Raji (cell line): ENCODE results near the gene SLC12A9.

ENCODE experiments used
- POLR2A ChIP-seq: IDR thresholded peaks from 2 replicates; pipeline ENCODE4 v1.6.1; 2011; ENCODE audit warnings: low read depth, low read length, control low read depth; ENCODE audit not compliant: insufficient read depth

Gene SLC12A9

DNA sequence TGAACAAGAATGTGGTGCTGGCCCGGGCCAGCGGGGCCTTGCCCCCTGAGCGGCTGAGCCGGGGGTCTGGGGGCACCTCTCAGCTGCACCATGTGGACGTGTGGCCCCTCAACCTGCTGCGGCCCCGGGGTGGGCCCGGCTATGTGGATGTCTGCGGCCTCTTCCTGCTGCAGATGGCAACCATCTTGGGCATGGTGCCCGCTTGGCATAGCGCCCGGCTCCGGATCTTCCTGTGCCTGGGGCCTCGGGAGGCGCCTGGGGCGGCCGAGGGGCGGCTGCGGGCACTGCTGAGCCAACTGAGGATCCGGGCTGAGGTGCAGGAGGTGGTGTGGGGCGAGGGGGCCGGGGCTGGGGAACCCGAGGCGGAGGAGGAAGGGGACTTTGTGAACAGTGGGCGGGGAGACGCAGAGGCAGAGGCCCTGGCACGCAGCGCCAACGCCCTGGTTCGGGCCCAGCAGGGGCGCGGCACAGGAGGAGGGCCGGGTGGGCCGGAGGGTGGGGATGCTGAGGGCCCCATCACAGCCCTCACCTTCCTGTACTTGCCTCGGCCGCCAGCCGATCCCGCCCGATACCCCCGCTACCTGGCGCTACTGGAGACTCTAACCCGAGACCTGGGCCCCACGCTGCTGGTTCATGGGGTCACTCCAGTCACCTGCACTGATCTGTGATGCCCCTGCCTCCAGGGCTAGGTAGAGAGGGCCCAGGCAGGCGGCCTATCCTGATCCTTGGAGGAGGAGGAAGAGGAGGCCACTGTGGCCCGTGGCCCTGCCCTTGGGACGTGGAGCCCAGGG is 13.6 kb downstream of the SLC12A9 start:
- TF ChIP-seq POLR2A: no peak

DNA sequence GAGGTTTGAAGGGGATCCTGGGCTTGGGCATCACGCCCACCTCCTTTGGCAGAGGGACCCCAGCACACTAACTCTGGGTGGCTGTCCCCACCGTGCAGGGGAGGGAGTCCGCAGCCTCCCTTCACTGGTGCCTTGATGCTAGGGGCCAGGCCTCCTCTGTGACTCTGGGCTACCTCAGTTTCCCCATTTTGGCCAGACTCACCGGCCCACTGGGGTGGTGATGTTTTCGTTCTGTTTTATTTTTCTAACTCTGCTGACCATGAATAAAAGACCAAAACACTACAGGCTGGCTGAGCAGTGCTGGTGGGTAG is 14.2 kb downstream of the SLC12A9 start:
- no peak for TF ChIP-seq POLR2A

DNA sequence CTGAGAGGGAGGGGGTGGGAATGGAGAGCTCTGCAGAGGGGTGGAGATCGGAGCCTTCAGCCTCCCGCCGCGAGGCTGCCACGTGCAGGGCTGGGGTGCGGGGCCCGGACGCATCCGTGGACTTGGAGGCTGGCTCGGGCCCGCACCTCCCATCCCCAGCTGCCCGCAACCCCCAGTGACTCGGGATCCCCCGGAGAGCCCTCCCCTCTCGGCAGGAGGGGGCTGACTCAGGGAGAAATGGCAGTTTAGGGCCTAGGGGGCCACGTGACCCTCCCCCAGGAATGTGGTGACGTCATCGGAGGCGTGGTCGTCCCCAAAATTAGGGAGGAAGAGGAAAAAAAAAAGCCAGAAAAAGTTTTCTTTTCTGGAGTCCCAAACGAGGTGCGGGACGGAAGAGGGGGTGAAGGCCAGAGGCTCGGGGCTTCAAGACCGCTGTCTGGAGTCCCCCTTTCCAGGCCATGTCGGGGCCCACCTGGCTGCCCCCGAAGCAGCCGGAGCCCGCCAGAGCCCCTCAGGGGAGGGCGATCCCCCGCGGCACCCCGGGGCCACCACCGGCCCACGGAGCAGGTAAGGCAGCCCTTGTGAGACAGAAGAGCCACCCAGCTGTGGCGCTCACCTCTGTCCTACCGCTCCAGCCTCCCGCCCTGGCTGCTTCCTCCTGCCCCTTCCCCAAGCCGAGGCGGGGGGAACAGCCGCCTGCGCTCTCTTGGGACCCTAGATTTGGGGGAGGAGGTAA is 14.7 kb downstream of the SLC12A9 start, which contains the start of gene TRIP6:
TSS of gene TRIP6 (plus strand) at position 348 of the 736 bp plus-strand sequence. CDS start at position 459, 111 bp downstream.
- no peak for TF ChIP-seq POLR2A

DNA sequence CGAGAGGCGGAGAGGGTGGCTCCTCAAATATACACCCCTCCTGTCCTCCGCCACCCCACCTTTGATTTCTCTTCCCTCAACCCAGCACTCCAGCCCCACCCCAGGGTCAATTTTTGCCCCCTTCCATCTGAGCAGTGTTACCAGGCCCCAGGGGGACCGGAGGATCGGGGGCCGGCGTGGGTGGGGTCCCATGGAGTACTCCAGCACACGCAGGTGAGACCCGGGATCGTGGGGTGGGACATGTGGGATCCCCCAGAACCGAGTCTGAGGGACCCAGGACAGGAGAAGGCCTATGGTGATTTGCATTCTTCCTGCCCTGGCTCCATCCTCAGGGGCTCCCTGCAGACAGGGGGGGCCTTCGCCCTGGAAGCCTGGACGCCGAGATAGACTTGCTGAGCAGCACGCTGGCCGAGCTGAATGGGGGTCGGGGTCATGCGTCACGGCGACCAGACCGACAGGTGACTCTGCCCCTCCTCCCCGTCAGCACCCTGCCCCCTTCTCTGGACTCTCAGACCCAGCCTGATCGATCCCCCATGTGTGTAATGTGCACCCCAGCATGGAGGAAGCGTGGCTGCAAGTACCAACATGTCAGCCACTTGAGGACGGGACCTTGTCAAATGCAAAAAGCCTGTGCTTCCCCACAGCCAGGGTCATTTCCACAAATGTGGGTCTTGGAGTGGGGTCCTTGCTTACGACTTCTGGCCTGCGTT is 15.4 kb downstream of the SLC12A9 start:
- no peak for TF ChIP-seq POLR2A

DNA sequence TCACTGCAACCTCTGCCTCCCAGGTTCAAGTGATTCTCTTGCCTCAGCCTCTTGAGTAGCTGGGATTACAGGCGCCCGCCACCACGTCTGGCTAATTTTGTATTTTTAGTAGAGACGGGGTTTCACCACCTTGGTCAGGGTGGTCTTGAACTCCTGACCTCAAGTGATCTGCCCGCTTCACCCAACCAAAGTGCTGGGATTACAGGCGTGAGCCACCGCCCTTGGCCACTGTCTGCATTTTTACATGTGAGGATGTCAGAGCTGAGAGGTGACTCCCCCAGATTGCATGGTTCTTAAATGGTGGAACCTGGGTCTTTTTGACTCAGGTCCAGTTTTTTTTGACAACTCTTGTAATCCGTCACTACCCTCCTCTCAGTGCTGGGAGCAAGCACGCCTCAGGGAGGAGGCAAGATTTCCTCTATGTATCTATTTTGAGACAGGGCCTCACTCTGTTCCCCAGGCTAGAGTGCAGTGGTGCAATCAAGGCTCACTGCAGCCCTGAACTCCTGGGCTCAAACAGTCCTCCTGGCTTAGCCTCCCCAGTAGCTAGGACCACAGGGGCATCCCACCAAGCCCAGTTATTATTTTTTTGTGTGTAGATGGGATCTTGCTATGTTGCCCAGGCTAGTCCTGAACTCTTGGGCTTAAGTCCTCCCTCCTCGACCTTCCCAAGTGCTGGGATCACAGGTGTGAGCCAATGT is 21.2 kb downstream of the SLC12A9 start:
- TF ChIP-seq POLR2A: no peak

DNA sequence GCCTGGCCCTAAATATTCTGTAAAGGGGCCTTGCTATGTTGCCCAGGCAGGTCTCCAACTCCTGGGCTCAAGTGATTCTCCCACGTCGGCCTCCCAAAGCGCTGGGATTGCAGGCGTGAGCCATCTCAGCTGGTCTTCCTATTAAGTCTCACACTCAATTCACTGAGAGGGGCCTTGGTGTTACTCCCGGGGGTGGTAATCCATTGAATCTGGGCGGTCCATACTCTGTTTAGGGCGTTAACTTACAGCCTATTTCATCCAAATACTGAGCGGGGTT is 21.7 kb downstream of the SLC12A9 start:
- TF ChIP-seq POLR2A: no peak

DNA sequence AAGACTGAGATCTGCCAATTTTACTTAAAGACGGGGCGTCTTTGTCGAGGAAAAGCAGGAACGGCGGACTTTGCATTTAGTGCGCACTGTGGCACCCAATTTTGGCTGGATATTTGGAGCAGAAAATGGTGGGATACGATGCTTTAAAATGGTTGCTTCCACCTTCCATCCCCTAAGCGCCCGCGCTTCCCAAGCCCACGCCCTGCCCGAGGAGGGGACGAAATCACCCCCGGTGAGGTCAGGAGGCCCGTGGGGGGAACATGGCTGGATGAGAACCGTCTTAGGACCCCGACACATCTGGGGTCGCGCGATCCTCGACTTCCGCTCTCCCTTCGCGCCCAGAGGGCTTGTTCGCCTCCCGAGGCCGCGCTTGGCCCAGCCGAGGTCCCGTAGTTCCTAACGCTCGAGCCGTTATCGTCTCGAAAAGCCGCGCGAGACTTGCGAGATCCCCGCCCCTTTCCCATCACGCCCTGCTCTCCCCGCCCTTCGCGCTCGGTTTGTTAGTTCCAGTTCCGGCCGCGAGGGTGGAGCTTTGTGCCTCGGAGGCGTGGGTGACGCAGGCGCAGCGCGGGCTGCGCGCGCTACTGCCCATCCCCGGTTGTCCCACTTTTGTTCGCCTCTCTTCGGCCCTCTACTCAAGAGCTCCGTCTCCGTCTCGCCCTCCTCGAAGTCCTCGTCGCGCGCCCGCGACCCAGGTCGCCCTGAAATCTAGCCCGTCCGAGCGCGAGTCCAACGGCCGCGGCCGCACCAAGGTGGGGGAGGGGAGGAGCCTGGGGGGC is 22.3 kb downstream of the SLC12A9 start, which contains the start of gene SRRT:
TSS of gene SRRT (plus strand) at position 527 of the 779 bp plus-strand sequence. CDS start 488 bp downstream, outside the sequence.
- TF ChIP-seq POLR2A: peak; percentile 92

DNA sequence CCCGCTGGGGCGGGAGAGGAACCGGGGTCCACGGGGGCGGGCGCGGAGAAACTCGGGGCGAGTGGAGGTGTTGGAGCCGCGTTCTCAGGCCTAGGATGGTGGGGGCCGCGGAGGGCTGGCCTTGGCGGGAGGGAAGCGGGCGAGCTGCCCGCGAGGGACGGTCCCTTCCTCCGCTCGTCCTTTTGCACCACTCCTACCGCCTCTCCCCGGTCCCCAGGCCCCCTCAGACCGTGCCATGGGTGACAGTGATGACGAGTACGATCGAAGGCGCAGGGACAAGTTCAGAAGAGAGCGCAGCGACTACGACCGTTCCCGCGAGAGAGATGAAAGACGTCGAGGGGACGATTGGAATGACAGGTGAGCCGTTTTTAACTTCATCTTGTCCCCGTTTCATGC is 22.8 kb downstream of the SLC12A9 start:
- TF ChIP-seq POLR2A: no peak

DNA sequence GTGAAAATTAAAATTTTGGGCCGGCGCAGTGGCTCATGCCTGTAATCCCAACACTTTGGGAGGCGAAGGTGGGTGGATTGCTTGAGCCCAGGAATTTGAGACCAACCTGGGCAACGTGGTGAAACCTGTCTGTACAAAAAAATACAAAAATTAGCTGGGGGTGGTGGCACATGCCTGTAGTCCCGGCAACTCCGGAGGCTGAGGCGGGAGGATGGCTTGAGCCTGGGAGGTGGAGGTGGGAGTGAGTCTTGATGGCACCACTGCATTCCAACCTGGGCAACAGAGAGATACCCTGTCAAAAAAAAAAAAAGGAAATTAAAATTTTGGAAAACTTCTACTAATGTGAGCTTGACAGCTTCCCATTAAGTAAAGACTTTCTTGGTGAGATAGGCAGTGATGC is 25.5 kb downstream of the SLC12A9 start:
- no peak for TF ChIP-seq POLR2A

DNA sequence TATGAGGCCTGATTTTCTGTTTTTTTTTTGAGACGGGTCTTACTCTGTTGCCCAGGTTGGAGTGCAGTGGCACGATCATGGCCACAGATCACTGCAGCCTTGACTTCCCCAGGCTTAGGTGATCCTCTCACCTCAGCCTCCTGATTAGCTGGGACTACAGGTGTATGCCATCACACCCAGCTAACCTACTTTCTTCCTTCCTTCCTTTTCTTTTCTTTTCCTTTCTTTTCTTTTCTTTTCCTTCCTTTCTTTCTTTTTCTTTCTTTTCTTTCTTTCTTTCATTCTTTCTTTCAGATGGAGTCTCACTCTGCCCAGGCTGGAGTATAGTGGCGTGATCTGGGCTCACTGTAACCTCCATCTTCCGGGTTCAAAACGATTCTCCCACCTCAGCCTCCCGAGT is 26.2 kb downstream of the SLC12A9 start:
- no peak for TF ChIP-seq POLR2A

DNA sequence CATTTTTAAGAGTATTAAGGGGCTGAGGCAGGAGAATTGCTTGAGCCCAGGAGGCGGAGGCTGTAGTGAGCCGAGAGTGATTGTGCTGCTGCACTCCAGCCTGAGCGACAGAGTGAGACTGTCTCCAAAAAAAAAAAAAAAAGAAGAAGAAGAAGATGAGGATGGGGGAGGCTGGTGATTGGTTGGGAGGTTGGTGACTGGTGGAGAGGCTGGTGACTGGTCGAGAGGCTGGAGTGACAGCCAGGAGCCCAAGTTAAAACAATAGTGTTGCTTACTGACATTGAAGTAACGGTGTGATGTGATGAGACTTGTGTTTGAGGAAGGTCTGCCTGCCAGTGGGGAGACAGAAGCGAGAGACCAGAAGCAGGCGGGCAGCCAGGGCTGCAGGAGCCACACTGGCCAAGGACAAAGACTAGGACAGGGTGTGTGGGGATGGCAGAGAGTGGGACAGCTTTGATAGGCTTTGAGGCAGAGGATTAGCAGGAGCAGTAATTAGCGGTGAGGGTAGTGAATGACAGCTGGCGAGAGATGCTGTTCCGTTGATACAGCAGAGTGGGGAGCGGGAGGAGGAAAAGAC is 27.3 kb downstream of the SLC12A9 start:
- no peak for TF ChIP-seq POLR2A

DNA sequence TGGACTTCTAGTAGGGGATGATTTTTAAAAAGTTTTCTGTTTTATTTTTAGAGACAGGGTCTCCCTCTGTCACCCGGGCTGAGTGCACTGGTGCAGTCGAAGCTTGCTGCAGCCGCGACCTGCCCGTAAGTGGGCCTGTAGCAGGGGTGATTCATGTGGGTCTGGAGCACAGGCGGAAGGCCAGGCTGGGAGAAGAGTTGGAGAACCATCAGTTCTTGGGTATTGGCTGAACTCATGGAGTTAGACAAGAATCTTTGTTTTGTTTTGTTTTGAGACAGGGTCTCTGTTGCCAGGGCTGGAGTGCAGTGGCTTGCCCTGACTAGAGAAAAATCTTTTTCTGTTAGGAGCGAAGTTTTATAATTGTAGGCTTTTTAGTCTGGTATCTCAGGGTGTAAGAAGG is 28.1 kb downstream of the SLC12A9 start:
- TF ChIP-seq POLR2A: no peak

DNA sequence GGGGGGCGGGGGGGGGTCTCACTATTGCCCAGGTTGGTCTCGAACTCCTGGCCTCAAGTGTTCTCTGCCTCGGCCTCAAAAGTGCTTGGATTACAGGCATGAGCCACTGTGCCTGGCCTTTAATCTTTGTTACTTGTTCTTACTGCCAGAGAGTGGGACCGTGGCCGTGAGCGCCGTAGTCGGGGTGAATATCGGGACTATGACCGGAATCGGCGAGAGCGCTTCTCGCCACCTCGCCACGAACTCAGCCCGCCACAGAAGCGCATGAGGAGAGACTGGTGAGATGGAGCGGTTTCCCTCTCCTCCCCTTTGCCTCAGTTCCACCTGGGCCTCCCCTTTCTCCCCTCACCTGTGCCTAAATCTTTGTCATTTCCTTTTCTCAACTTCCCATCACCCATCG is 28.6 kb downstream of the SLC12A9 start:
- TF ChIP-seq POLR2A: no peak

DNA sequence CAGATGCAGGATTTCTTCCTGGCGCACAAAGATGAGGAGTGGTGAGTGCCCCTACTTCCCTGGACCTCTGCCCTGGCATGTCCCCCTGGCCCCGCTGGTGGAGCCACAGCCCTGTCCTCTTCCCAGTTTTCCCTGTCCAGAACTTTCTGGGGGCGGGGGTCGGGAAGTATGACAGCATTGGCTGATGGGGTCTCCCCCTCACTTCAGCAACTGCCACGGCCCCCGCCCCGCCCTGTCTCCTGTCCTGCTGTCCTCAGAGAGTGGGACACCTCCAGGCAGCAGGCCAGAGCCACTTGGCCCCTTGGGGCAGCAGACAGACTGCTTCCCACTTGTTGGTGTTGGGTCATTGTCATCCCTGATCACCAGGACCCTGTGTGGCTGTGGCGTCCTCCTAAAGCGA is 29.7 kb downstream of the SLC12A9 start:
- TF ChIP-seq POLR2A: no peak
